Activated CD4-positive, alpha-beta T cell treated with anti-CD3 and anti-CD28 coated beads, Interleukin-10, Interleukin-2, amounts not matched to agents 100 ng/mL and 50 ng/mL, durations not matched to agents 16 hours and 8 hours (primary cell): ENCODE measurements around the gene ABCC3.

Experiments used
- DNase-seq: peaks from one replicate; pipeline ENCODE4 v3.0.0-alpha.2; 2020

The ABCC3 gene

DNA sequence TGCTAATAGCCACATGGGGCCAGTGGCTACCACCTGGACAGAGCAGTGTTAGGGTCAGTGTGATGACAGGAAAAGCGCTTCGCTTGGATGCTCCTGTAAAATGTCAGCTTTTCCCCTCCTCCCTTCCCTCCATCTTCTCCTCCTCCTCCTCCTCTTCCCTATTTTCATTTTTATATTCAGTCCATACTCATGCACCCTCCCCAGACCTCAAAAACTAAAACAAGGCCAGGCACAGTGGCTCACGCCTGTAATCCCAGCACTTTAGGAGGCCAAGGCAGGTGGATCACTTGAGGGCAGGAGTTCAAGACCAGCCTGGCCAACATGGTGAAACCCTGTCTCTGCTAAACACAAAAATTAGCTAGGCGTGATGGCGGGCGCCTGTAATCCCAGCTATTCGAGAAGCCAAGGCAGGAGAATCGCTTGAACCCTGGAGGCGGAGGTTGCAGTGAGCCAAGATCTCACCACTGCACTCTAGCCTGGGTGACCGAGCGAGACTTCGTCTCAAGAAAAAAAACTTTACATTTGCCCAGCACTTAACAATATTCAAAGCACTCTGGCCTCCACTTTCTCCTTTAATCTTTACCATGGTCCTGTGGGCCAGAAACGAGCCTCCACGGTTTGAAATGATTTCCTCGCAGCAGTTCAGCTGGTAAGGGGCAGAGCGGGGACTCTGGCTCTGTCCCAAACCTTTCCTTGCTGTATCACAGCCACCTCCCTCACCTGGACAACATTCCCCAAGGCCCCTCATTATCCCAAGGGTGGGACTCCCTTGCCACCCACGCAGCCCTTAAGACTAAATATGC, 51.2 kb downstream of the ABCC3 start:
- DNase-seq, result no peak

DNA sequence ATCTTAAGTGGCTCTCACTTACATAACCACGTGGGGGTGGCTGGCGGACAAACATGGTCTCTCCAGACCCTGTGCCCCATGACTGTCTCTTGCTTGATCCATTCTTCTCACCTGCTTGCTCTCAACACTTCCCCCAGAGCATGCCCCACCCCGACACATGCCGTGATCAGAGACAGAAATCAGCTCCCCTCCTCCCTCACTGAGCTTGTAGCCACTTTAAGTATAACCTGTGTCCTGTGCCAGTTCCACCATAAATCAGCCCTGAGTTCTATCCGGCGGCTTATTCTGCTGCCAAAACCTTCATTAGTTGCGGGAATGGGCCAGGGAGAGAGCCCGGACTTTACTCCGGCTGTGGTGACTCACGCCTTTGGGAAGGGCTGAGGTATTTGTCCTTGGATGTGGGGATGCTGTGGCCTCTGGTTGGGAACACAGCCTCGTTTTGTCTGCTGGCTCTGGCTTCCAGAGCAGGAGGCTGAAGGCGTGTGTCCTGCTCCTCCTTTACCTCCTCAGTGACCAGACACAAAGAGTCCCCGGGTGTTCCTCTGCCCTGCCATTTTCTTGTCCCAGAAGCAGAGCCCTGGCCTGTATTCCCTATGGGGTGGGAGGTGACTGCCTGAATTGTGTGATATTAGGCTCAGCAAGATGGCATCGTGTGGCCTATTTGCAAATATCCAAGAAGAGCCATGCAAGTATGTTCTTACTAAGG, 52.0 kb downstream of the ABCC3 start:
- DNase-seq, result no peak

GRCh38 chr17:50687200-50688066, 52.8 kb downstream of the ABCC3 start:
- DNase-seq, result no peak

GRCh38 chr17:50688245-50688644, 53.6 kb downstream of the ABCC3 start:
- no peak for DNase-seq

- no peak for DNase-seq
These were observed 54.6 kb downstream of the ABCC3 start for GRCh38 chr17:50689251-50689650.

GRCh38 chr17:50689956-50690886, 55.5 kb downstream of the ABCC3 start:
- DNase-seq, result no peak

DNA sequence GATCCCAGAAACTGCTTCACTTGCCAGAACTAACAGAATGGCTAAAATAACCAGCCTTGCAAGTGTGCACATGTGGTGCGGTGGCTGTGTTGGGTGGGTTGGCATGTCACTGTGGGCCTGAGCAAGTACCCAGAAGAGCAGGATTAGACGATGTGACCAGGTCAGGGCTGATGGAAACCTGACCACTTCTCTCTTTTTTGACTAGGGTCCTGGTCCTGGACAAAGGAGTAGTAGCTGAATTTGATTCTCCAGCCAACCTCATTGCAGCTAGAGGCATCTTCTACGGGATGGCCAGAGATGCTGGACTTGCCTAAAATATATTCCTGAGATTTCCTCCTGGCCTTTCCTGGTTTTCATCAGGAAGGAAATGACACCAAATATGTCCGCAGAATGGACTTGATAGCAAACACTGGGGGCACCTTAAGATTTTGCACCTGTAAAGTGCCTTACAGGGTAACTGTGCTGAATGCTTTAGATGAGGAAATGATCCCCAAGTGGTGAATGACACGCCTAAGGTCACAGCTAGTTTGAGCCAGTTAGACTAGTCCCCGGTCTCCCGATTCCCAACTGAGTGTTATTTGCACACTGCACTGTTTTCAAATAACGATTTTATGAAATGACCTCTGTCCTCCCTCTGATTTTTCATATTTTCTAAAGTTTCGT, 56.3 kb downstream of the ABCC3 start:
- no peak for DNase-seq

- DNase-seq, result no peak
These were observed 57.1 kb downstream of the ABCC3 start for GRCh38 chr17:50691550-50692447.

DNA sequence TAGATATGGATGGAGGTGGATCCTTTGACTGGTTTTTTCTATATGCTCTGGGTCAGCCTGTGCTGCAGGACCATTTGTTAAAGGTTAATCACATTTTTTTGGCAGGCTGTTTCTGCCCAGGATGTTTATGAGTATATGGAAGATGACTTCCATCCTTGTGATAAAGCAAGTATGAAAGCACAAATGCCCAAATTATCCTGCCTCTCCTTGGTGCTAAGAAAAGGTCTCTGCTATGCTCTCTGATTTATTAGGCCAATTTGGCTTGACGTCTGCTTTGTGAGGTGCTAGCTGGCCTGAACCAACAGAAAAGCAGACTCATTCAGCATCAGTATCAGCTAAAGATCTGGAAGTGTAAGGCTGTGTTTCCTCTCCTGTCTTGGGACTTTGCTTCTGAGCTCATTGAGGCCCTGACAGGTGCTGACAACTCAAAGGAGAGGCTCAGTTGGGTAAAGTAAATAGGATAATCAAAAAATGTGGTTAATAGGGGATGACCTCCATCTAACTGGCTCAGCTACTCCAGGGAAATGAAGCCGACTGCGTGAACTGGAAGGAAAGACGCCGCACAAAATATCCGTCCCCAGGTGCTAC, 57.9 kb downstream of the ABCC3 start:
- DNase-seq, result no peak

DNA sequence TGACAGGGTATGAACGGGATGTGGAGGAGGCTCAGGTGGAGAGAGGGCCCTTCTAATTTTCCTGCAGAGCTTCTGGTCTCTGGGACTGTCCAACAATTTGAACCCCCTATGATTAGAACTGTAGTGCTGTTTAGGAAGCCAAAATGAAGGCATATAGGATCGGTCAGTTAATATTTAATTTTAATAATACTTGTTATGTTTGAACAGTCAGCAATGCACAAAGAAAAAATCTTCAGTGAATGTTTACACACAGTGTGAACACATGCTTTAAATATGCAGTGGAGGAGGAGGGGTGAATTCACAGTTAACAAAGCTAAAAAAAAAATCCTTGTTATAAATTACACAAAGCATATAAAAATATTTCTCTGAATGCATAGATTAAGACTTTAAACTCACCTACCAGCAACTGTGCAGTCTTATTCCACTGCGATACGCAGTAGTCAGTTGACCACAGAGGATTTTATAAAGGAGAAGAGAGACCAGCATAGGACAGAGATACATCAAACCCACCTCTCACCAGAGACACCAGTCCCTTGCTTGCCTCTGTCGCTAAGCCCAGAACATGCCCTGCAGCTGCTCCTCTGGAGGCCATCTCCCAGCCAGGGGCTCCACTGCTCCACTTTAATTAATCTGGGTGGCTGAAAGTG, 58.5 kb downstream of the ABCC3 start:
- no peak for DNase-seq

DNA sequence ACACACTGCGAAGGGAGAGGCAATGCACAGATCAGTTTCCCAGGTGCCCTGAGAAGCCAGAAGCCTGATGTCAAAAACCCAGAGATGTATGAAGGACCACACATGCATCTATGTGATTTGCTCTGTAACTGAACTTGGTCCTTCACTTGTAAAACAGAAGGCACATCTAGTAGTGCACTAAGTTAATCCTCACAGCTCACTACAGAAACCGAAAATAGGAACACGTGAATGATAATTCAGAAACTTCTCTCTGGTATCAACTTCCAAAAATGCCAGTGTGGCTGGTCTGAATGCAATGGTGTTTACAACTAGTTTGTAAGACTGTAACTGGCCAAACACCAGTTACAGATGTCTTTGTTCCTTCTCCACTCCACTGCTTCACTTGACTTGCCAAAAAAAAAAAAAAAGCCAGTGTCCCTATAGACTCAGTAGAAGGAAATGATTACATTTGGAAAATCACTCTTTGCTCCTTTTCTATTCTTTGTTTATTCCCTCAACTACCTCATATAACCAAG, 61.7 kb downstream of the ABCC3 start:
- no peak for DNase-seq

DNA sequence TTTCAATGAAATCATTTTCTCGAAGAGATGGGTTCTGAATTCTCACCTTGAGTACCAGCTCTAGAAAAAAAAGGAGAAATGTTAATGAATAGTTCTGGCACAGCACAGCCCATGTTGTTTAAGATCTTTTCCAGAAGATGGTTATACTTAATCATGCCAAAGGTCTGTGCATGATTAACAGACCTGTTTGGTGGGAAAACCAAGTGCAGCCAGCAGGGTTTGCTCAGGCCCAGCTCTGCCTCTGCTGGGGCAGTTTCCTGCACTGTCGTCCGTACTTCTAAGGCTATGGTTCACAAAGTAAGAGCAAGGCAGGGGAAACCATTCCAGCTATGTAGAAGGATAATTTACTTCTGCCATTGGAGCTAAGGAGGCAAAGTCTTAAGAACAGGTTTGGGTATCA, 62.4 kb downstream of the ABCC3 start:
- no peak for DNase-seq

DNA sequence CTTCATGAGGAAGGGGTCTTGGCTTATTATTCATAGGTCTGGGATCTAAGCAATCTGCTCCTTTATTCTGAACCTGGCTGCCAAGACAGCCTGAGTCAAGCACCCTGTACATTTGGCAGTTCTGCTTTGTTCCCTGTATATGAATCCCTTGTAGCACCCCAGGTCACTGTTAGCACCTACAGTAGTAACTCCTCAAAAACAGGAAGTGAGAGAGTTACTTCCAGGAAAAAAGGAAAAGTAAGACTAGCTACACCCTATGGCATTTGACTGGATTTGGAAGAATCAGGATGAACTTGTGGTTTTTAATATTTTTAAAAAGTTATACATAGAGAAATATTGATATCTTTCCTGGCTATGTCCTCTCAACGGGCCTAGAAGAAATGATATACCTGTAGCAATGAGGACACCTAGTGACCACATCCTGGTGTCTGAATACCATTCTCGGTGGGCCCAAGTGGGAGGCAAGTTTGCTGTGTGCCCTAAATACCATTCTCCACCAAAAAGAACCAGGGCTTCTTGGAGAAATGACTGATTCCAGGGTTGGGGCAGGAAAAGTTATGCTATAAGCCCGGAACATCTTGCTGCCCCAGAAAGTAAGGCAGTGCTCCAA, 63.1 kb downstream of the ABCC3 start:
- DNase-seq, result no peak

DNA sequence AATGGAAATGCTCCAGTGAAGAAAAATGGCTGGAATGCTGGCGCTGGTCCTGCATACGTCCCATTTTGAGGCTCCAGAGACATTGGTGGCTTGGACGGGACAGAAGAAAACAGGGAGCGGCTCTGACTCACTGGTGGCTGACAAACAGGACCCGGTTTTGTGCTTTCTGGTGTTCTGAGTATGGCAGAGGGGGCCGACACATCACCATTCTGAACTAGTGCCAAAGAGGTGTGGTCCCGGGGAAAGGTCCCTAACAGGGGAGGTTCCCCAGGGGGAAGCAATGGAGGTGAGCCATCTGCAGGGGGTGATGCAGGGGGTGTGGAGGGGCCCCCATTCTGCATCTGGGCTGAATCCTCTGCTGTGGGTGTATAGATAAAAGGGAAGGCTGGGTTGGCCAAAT, 64.7 kb downstream of the ABCC3 start:
- DNase-seq, result no peak

DNA sequence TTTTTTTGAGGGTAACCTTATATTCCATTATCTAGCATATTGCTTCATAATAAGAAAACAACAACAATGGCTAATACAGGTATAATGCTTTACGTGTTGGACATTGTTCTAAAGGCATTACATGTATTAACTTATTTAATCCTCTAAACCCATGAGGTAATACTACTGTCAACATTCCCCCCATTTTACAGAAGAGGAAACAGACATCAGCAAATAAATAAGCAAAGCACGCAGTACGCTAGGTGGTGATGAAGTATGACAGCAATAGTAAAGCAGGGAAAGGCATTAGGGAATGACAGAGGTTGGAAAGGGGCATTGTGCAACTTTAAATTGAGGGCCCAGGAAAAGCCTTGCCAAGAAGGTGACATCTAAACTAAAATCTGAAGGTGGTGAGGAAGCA, 68.5 kb downstream of the ABCC3 start:
- DNase-seq, result no peak

DNA sequence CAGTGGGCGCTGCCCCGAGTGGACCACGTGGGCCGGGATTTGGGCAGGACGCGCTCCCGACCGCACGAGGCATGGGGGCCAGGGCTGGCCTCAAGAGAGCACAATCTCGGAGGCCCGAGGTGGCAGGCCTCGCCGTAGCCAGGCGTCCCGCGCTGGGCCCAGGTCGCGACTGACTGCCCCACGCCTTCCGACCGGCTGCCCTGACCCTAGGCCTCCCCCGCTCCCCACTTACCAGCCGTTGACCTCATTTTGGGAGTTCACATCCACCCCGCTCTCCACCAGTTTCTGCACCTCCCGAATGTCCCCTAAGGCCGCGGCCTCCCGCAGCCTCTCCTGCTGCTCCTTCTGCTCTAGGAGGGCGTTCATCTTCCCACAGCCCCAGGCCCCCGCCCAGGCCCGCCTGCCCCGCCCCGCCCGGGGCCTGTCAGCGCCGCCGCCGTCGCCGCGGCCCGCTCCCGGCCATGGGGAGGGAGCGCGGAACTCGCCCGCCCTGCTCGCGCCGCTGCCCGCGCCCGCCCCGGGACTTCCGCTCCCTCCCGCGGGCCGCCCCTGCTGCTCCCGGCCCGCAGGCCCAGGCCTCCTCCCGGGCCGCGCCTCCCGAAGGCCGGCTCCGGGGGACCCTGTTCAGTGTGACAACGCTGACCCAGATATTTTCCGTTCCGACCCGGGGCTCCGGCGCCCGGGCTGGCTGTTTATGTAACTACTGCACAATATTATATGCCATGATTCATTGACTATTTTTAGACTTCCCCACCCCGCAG, 72.8 kb downstream of the ABCC3 start, which contains the start of gene ANKRD40:
TSS of gene ANKRD40 (minus strand) at position 626 of the 761 bp plus-strand sequence. CDS start at position 366, 260 bp downstream.
- peak; percentile 93 for DNase-seq

DNA sequence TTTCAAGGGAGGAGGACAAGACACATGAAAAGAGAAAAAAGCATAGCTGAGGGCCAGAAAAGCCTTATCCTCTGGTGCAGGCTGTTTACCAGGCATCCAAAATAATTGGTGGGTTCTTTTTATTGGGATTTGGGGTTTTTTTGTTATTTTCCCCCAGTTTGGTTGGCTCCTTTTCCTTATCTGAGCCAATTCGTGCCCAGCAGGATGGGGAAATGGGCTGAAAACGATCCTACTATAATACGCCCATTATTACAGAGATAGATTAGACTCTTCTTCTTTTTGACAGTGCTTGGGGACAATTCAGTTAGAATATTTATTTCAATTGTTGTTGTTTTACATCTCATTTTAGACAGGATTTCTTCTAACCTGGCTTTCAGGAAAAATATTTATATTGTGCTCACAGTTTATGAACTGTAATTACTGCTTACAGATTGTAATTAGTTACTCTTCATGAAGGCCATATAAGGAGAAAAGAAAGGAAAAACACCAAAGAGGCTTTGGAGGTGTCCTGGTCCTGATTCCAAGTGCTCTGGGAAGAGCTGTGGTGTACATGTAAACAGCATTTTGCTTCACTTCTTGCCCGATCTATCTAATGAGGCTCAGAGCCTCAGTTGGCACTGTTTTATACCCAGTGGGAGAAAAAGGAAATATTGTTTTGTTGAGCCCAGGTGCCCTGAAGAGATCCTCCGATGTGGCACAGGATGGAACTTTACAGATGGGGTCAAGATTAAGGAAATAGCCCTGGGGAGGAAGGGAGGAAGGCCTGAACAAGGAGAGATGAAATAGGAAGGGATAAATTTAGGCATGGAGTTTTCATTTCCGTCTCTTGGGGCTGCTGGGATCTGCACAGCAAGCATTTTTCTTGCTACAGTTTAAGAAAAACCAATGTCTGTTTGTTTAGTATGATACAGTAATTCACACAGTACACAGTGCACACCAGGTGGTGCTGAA, 73.6 kb downstream of the ABCC3 start:
- DNase-seq, result peak; percentile 27
